Vagina (tissue), 2 donors: ENCODE results near the gene NEK6.

Source experiments
- POLR2A ChIP-seq, 2 donors: fragments of 450-650 bp; IDR thresholded peaks; one replicate each; pipeline ENCODE4 v1.6.1; 2017; ENCODE audit warnings: antibody characterized with exemption in 2 of 2, mild to moderate bottlenecking in 2 of 2, moderate library complexity in 2 of 2
- POLR2AphosphoS5 ChIP-seq, 2 donors: sonication (generic); formaldehyde crosslinking; IDR thresholded peaks; one replicate each; pipeline ENCODE4 v1.9.0; 2017; ENCODE audit warnings: antibody characterized with exemption in 2 of 2, mild to moderate bottlenecking in 2 of 2, low read depth in 1 of 2; ENCODE audit not compliant: insufficient read depth in 1 of 2
- TF ChIP-seq, protein P1 (sequence below), 3 experiments: fragments of 450-650 bp in 2 of 3; fragments of 200-600 bp in 1 of 3; sonication (generic) in 1 of 3; IDR thresholded peaks; one replicate each; pipeline ENCODE4 v1.5.1; 2017 to 2019; ENCODE audit warnings: antibody characterized with exemption in 3 of 3, mild to moderate bottlenecking in 2 of 3, moderate library complexity in 2 of 3

DNA sequence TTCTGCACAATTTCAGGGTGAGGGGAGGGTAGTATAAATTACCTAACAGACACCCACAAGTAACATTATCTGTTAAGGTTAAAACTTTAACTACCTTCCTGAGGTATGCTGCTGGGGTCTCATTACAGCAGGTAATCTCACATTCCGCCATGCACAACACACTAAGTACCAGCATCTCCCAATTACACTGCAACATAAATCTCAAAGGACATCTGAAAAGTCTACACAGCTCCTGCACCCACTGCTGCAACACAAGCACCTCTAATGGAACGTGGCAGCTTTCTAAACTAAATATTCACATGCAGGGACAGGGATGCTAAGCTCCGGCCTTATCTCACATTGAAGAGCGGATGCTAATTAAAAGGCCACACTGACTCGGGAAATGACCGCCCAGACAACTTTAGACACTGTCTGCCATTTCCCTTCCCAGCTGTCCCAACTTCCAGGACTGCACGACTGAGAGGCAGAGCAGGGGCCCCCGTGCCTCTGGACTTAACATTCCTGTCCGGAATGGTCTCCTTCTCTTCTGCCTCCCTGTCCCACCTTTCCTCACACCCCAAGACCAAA, 111.6 kb downstream of the NEK6 start:
- TF ChIP-seq, protein P1, sequence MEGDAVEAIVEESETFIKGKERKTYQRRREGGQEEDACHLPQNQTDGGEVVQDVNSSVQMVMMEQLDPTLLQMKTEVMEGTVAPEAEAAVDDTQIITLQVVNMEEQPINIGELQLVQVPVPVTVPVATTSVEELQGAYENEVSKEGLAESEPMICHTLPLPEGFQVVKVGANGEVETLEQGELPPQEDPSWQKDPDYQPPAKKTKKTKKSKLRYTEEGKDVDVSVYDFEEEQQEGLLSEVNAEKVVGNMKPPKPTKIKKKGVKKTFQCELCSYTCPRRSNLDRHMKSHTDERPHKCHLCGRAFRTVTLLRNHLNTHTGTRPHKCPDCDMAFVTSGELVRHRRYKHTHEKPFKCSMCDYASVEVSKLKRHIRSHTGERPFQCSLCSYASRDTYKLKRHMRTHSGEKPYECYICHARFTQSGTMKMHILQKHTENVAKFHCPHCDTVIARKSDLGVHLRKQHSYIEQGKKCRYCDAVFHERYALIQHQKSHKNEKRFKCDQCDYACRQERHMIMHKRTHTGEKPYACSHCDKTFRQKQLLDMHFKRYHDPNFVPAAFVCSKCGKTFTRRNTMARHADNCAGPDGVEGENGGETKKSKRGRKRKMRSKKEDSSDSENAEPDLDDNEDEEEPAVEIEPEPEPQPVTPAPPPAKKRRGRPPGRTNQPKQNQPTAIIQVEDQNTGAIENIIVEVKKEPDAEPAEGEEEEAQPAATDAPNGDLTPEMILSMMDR (IDR thresholded peaks at IDR 0.05): no peak
- TF ChIP-seq POLR2A (IDR thresholded peaks at IDR 0.05): no peak
- TF ChIP-seq POLR2AphosphoS5 (IDR thresholded peaks at IDR 0.05; ENCODE audit: insufficient read depth in 1 of 2, low read depth in 1 of 2): no peak
